LNCAP (cell line): ENCODE data around the gene ARHGEF28.

Experiments used
- CTCF ChIP-seq: fragments of 450-650 bp; IDR thresholded peaks from 2 replicates; pipeline ENCODE4 v1.5.1; 2017; ENCODE audit warnings: mild to moderate bottlenecking

ARHGEF28 gene

GRCh38 chr5:73592551-73592950 is 33.4 kb upstream of the ARHGEF28 start:
- TF ChIP-seq CTCF = no peak

DNA sequence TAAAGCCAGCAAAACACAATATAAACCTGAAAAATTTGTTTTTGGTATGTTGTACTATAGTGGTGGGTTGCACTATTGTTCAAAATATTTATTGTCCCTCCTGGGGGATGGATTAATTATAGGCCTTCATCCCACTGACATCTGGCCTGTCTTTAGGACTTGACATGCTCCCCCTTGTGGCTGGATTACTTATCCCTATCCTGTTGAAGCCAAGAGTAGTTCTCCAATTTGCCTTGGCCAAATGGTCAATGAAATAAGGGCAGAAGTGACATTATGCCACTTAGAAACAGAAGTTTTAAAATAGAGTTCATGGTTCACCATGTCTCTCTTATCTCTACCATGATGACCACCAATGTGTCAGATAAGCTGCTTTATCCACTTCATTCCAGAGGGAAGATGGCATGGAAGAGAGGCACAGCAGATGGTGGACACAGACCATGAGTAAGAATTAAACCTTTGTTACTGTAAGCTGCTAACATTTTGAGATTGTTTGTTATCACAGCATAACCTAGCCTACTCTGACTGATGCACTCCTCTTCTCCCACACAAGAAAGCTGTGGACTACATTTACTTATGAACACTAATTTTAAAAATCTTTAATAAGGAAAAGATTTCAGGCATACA is 29.2 kb upstream of the ARHGEF28 start:
- TF ChIP-seq CTCF = peak; percentile 82

DNA sequence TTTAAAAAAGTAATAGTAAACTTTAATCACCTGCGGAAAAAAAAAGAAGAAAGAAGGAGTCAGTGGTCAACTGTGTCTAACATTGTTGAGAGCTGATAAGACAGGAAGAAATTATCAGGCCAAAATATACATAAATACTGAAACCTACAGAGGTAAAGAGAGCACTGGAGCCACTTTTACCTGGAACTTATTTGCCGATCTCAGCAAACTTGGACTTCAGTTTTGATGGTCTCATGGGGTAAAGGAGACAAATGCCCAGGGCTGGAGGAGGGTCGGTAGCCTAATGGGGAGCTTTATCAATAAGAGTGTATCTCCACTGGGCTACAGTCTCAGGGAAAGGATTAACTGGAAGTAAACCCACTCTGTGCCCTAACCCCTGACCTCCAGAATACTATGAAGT is 26.6 kb upstream of the ARHGEF28 start:
- TF ChIP-seq CTCF = no peak

DNA sequence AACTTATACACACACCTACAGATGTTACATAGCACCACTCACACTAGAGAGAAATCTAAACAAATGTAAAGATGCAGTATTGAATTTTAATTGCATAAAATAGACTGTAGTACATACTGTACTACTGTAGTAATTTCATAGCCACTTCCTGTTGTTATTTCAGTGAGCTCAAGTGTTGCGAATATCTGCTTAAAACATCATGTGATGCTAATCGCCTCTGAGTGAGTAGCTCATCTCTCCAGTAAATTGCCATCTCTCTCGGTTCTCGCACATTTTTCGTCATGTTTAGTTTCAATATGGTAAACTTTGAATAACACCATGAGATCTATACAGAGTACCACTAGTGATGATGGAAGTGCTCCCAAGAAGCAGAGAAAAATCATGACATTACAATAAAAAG is 22.0 kb upstream of the ARHGEF28 start:
- TF ChIP-seq CTCF = no peak

DNA sequence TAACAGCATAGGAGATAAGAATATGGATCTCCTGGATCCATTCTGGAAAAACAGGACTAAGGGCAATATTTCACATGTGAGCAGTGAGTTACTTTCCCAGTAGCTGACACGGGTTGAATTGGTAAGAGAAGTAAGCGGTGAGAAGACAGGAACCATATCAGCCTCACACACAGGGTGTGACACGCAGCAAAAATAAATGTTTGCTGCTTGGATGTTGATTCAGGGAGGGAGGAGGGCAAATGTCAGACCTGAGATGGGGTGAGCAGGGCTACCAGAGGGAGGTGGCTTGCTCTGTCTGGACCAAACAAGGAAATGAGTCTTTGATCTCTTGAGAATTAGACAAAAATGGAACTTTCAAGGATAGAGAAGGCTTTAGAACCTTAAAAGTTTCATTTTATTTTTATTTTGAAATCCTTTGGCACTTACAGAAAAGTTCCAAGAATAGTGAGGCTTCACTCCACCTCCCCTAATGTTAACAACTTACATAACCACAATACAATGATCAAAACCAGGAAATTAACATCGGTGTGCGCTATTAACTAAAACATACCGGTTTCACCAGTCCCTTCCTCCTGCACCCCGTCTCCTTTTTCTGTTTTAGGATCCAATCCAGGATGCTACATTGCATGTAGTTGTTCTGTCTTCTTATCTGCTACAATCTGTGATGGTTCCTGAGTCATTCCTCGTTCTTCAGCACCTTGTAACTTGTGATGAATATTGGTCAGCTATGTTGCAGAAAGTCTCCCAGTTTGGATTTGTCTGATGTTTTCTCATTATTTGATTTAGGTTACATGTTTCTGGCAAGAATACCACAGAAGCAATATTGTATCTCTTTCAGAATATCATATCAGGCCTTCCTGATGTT is 20.5 kb upstream of the ARHGEF28 start:
- TF ChIP-seq CTCF = no peak

GRCh38 chr5:73606206-73606753 is 19.7 kb upstream of the ARHGEF28 start:
- 0 out of 2 replicates have a peak, but pooled peaks have one; percentile 13 for TF ChIP-seq CTCF

- TF ChIP-seq CTCF = no peak
These were observed 18.8 kb upstream of the ARHGEF28 start for GRCh38 chr5:73607228-73607627.
